SK-N-SH (cell line): ENCODE measurements around the gene CAPNS1.

Experiments used
- CTCF ChIP-seq: fragments of 200-600 bp; sonication (generic); IDR thresholded peaks from 2 replicates; pipeline ENCODE4 v1.6.1; 2017; ENCODE audit warnings: antibody characterized with exemption, mild to moderate bottlenecking, moderate library complexity
- EP300 ChIP-seq, 2 experiments: IDR thresholded peaks; 2 replicates each; pipeline versions ENCODE4 v1.4.0 to v1.6.1; 2012; ENCODE audit warnings: borderline replicate concordance in 1 of 2, low read depth in 1 of 2, low read length in 1 of 2
- IRF3 ChIP-seq: fragments of 150-350 bp; IDR thresholded peaks from 2 replicates; pipeline ENCODE4 v1.6.1; 2016; ENCODE audit warnings: mild to moderate bottlenecking, low read depth, low read length
- JUND ChIP-seq: IDR thresholded peaks from 2 replicates; pipeline ENCODE4 v1.4.0; 2012
- POLR2AphosphoS5 ChIP-seq: IDR thresholded peaks from 2 replicates; pipeline ENCODE4 v1.6.1; 2012; ENCODE audit warnings: low read depth, low read length
- RCOR1 ChIP-seq: fragments of 150-350 bp; IDR thresholded peaks from 2 replicates; pipeline ENCODE4 v1.6.1; 2017; ENCODE audit warnings: antibody characterized with exemption, low read length
- RFX5 ChIP-seq: IDR thresholded peaks from 2 replicates; pipeline ENCODE4 v1.6.1; 2012; ENCODE audit warnings: mild to moderate bottlenecking, improper control_type of control experiment, low read length
- TAF1 ChIP-seq: IDR thresholded peaks from 2 replicates; pipeline ENCODE4 v1.6.1; 2012; ENCODE audit warnings: low read depth, mild to moderate bottlenecking, low read length, moderate library complexity, borderline replicate concordance
- USF1 ChIP-seq: IDR thresholded peaks from 2 replicates; pipeline ENCODE4 v1.4.0; 2012; ENCODE audit warnings: low read depth, borderline replicate concordance
- YY1 ChIP-seq: IDR thresholded peaks from 2 replicates; pipeline ENCODE4 v1.4.0; 2012; ENCODE audit warnings: low read depth, mild to moderate bottlenecking

GRCh38 chr19:36120092-36120983 lies 19.5 kb upstream of the CAPNS1 start:
- TF ChIP-seq CTCF (no peak), POLR2AphosphoS5 (no peak), YY1 (no peak), RCOR1 (no peak), USF1 (no peak), TAF1 (no peak), RFX5 (no peak), JUND (no peak), EP300 (IDR thresholded peaks at IDR 0.05; ENCODE audit: borderline replicate concordance in 1 of 2, low read depth in 1 of 2, low read length in 1 of 2) (no peak), IRF3 (no peak)
